Measurements from ENCODE around the gene RNF227.

DNA sequence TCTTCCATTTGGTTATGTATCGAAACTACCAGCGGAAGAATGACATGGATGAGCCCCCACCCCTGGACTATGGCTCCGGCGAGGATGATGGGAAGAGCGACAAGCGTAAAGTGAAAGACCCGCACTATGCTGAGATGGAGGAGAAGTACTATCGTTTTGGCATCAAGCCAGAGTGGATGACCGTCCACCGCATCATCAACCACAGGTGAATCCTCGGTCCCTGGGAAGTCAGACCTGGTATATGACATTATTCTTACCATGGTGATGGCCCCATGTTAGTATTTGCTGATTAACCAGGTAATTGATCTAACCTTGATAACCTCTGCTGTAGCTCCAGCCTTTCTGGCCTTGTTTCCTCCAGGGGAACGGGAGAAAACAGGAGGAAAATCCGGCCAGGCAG is 19.0 kb downstream of the RNF227 start:
- TF ChIP-seq POLR2A (IDR thresholded peaks at IDR 0.05), result no peak
- TF ChIP-seq, protein P1, sequence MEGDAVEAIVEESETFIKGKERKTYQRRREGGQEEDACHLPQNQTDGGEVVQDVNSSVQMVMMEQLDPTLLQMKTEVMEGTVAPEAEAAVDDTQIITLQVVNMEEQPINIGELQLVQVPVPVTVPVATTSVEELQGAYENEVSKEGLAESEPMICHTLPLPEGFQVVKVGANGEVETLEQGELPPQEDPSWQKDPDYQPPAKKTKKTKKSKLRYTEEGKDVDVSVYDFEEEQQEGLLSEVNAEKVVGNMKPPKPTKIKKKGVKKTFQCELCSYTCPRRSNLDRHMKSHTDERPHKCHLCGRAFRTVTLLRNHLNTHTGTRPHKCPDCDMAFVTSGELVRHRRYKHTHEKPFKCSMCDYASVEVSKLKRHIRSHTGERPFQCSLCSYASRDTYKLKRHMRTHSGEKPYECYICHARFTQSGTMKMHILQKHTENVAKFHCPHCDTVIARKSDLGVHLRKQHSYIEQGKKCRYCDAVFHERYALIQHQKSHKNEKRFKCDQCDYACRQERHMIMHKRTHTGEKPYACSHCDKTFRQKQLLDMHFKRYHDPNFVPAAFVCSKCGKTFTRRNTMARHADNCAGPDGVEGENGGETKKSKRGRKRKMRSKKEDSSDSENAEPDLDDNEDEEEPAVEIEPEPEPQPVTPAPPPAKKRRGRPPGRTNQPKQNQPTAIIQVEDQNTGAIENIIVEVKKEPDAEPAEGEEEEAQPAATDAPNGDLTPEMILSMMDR (IDR thresholded peaks at IDR 0.05), result no peak
